Endothelial cell of umbilical vein (primary cell): Measurements from ENCODE around the gene WDR37. TPM values are rescaled to one million over a fixed set of nuclear protein-coding genes. Genes with fewer than 3 reads are reported as not detected.

Experiments used
- BruUV-seq: library from RNA; stranded (reverse); fragments of 400-500 nt; replicated peaks from 2 replicates; lab custom pipeline; 2021; lab: Mats Ljungman, UMichigan
- CTCF ChIA-PET: fragments of 300-600, 350-600 bp; sonication (Branson Sonifier 250); formaldehyde crosslinking; loops from one replicate; lab custom pipeline; 2021; ENCODE audit warnings: antibody characterized with exemption, inconsistent platforms; lab: Charles Lee
- POLR2A ChIA-PET: fragments of 300-600, 350-600 bp; sonication (Branson Sonifier 250); formaldehyde crosslinking; loops from one replicate; lab custom pipeline; 2021; ENCODE audit warnings: antibody characterized with exemption, inconsistent platforms; lab: Charles Lee
- DNase-seq: peaks from one replicate; pipeline ENCODE4 v3.0.0-alpha.2; 2011; ENCODE audit warnings: low read depth, low spot score
- FAIRE-seq: peaks from 2 replicates; lab custom pipeline; 2011; peaks lifted over from hg19 to GRCh38; lab: Jason Lieb, UNC
- H2AFZ ChIP-seq: 2 replicates; pipeline ENCODE4 v1.6.0; 2012; ENCODE audit warnings: low read depth, low read length, control low read depth, inconsistent platforms
- H3K27ac ChIP-seq: 2 replicates; pipeline ENCODE4 v1.5.1; 2011; ENCODE audit warnings: low read depth, mild to moderate bottlenecking, control low read depth, low read length, moderate library complexity; ENCODE audit not compliant: insufficient read depth
- H3K27me3 ChIP-seq, 2 experiments: 2 replicates each; pipeline versions ENCODE4 v1.6.0 to v1.6.1; 2011; ENCODE audit warnings: low read length in 2 of 2, mixed read lengths in 1 of 2; ENCODE audit not compliant: control insufficient read depth in 2 of 2, insufficient read depth in 2 of 2
- H3K36me3 ChIP-seq, 2 experiments: 2 replicates in 1 of 2; 3 replicates in 1 of 2; pipeline ENCODE4 v1.5.1; 2011; ENCODE audit warnings: low read length in 2 of 2, mild to moderate bottlenecking in 1 of 2, moderate library complexity in 1 of 2; ENCODE audit not compliant: control insufficient read depth in 2 of 2, insufficient read depth in 2 of 2; ENCODE audit errors: extremely low read depth in 1 of 2
- H3K4me1 ChIP-seq: 3 replicates; pipeline ENCODE4 v1.5.1; 2011; ENCODE audit warnings: mild to moderate bottlenecking, low read length; ENCODE audit not compliant: control insufficient read depth, insufficient read depth; ENCODE audit errors: extremely low read depth
- H3K4me2 ChIP-seq: 2 replicates; pipeline ENCODE4 v1.6.1; 2011; ENCODE audit warnings: low read length, control low read depth, mixed read lengths; ENCODE audit not compliant: insufficient read depth
- H3K4me3 ChIP-seq, 3 experiments: fragments of 200-600 bp in 1 of 3; sonication (generic), shearing (Covaris generic) in 1 of 3; replicated peaks in 1 of 3; 2 replicates each; pipeline ENCODE4 v1.5.1; 2011 to 2016; ENCODE audit warnings: control low read depth in 3 of 3, low read length in 3 of 3, mild to moderate bottlenecking in 2 of 3, inconsistent platforms in 1 of 3, low read depth in 1 of 3, moderate library complexity in 1 of 3; ENCODE audit not compliant: insufficient read depth in 1 of 3
- H3K79me2 ChIP-seq: 2 replicates; pipeline ENCODE4 v1.6.0; 2012; ENCODE audit warnings: low read length, inconsistent platforms; ENCODE audit not compliant: control insufficient read depth, insufficient read depth
- H3K9ac ChIP-seq: replicated peaks from 2 replicates; pipeline ENCODE3; 2011; ENCODE audit warnings: low read length, control low read depth; ENCODE audit not compliant: insufficient read depth; ENCODE audit errors: extremely low read depth
- H3K9me1 ChIP-seq: replicated peaks from 3 replicates; pipeline ENCODE4 v1.6.0; 2011; ENCODE audit warnings: mild to moderate bottlenecking, low read length; ENCODE audit not compliant: control insufficient read depth, insufficient read depth; ENCODE audit errors: extremely low read depth
- H3K9me3 ChIP-seq: replicated peaks from 2 replicates; pipeline ENCODE4 v1.5.1; 2012; ENCODE audit warnings: low read length, inconsistent platforms; ENCODE audit not compliant: control insufficient read depth, insufficient read depth
- H4K20me1 ChIP-seq: replicated peaks from 2 replicates; pipeline ENCODE3; 2011; ENCODE audit warnings: mild to moderate bottlenecking, low read length; ENCODE audit not compliant: control insufficient read depth, insufficient read depth; ENCODE audit errors: extremely low read depth
- CTCF ChIP-seq, 2 donors: IDR thresholded peaks; 1 replicate in 1 of 2; 2 replicates in 1 of 2; pipeline ENCODE4 v1.5.1; 2011; ENCODE audit warnings: low read length in 2 of 2, mild to moderate bottlenecking in 2 of 2, moderate library complexity in 2 of 2, control low read depth in 1 of 2, inconsistent platforms in 1 of 2, low read depth in 1 of 2; ENCODE audit not compliant: insufficient read depth in 1 of 2; ENCODE audit errors: extremely low read depth in 1 of 2
- EZH2 ChIP-seq: IDR thresholded peaks from 2 replicates; pipeline ENCODE4 v1.6.1; 2012; ENCODE audit warnings: borderline replicate concordance, low read depth, mild to moderate bottlenecking, moderate library complexity, low read length, inconsistent platforms; ENCODE audit not compliant: severe bottlenecking
- FOS ChIP-seq: IDR thresholded peaks from 2 replicates; pipeline ENCODE4 v1.6.1; 2011; ENCODE audit warnings: mild to moderate bottlenecking, low read length, moderate library complexity, borderline replicate concordance; ENCODE audit not compliant: insufficient read depth
- GATA2 ChIP-seq: IDR thresholded peaks from 2 replicates; pipeline ENCODE4 v1.7.0; 2011; ENCODE audit warnings: low read depth, mild to moderate bottlenecking, moderate library complexity, mixed read lengths, low read length; ENCODE audit not compliant: insufficient read length, insufficient read depth
- JUN ChIP-seq: IDR thresholded peaks from 2 replicates; pipeline ENCODE4 v1.6.1; 2011; ENCODE audit warnings: borderline replicate concordance, low read depth; ENCODE audit not compliant: insufficient read length, insufficient read depth
- MAX ChIP-seq: IDR thresholded peaks from 2 replicates; pipeline ENCODE4 v1.6.1; 2011; ENCODE audit not compliant: insufficient read depth, insufficient read length
- MYC ChIP-seq: IDR thresholded peaks from one replicate; pipeline ENCODE4 v1.6.1; 2011; ENCODE audit warnings: mild to moderate bottlenecking, low read depth, low read length
- POLR2A ChIP-seq: IDR thresholded peaks from 2 replicates; pipeline ENCODE4 v1.6.1; 2012; ENCODE audit warnings: low read depth, mild to moderate bottlenecking, control low read depth, low read length
- POLR2AphosphoS5 ChIP-seq: IDR thresholded peaks from 2 replicates; pipeline ENCODE4 v1.6.1; 2012; ENCODE audit warnings: low read depth, mild to moderate bottlenecking, control low read depth, low read length, moderate library complexity; ENCODE audit not compliant: insufficient read depth
- dilution Hi-C: fragments of 300-500 bp; cut with MboI; formaldehyde crosslinking; loops from one replicate; pipeline ENCODE4 v1.15.0; 2019; ENCODE audit warnings: low sequenced_read_pairs; ENCODE audit not compliant: extremely low pct_ligation_motif_present
- intact Hi-C: fragments of 100-400 bp; cut with micrococcal nuclease; formaldehyde crosslinking; loops from one replicate; pipeline ENCODE4 v1.10.0; 2022
- polyA plus RNA-seq, 4 experiments: library from polyadenylated mRNA; depleted of rRNA in 3 of 4; stranded (reverse) in 3 of 4; unstranded in 1 of 4; fragments of >200 nt; gene quantifications; 2 replicates each; pipeline versions ENCODE4 v1.2.1 to v1.2.3, GENCODE V29; 2011 to 2012; ENCODE audit warnings: missing spikeins in 1 of 4
- total RNA-seq: library from RNA; stranded (reverse); gene quantifications from 2 replicates; pipeline ENCODE4 v1.2.3, GENCODE V29; 2021

Gene WDR37
- total and polyA plus RNA-seq, 2 donors (not counting 3 experiments of a cell fraction or from before 2014, with no cell fraction given) = 21.7 to 25.5 TPM

- Histone ChIP-seq H3K36me3 (no peaks in the 10 kb centered on the region), H3K79me2 (no peaks in the 10 kb centered on the region), H3K4me1 (no peaks in the 10 kb centered on the region), H4K20me1 (no peaks in the 10 kb centered on the region), H2AFZ (no peak overlapping the region), H3K4me3 (no peak overlapping the region), H3K9me1 (no peaks in the 10 kb centered on the region), H3K9ac (no peak overlapping the region), H3K27me3 (no peaks in the 10 kb centered on the region), H3K4me2 (no peak overlapping the region), H3K9me3 (no peaks in the 10 kb centered on the region), H3K27ac (no peak overlapping the region)
- TF ChIP-seq JUN (no peak), POLR2A (no peak), MYC (no peak), GATA2 (no peak), EZH2 (no peak), FOS (no peak), CTCF (IDR thresholded peaks at IDR 0.05; ENCODE audit: extremely low read depth in 1 of 2, insufficient read depth in 1 of 2, low read depth in 1 of 2, low read length in 2 of 2) (no peak), POLR2AphosphoS5 (no peak), MAX (no peak)
- ChIA-PET POLR2A (no interaction called here), CTCF (no interaction called here)
- dilution Hi-C loops (no loop called here), intact Hi-C loops (no loop called here)
- BruUV-seq = no TSS peak
- no peak for DNase-seq
- FAIRE-seq = no peak
Measured at GRCh38 chr10:1169981-1170866, 114.0 kb downstream of the WDR37 start.
